WTC11 (cell line): ENCODE results near the gene RIMBP2.

Source experiments
- ARID4B ChIP-seq: sonication (generic); formaldehyde crosslinking; IDR thresholded peaks from 2 replicates; pipeline ENCODE4 v1.8.0; 2023; ENCODE audit warnings: missing genetic modification reagents, mild to moderate bottlenecking, borderline replicate concordance
- CREB1 ChIP-seq: sonication (generic); formaldehyde crosslinking; IDR thresholded peaks from 2 replicates; pipeline ENCODE4 v1.8.0; 2023; ENCODE audit warnings: mild to moderate bottlenecking, missing genetic modification reagents
- CTCF ChIP-seq: fragments of 200-600 bp; IDR thresholded peaks from 2 replicates; pipeline ENCODE4 v1.8.0; 2022; ENCODE audit warnings: antibody characterized with exemption
- FOXP1 ChIP-seq: sonication (generic); formaldehyde crosslinking; IDR thresholded peaks from 2 replicates; pipeline ENCODE4 v1.8.0; 2022; ENCODE audit warnings: missing genetic modification reagents, mild to moderate bottlenecking, moderate library complexity, borderline replicate concordance
- KAT7 ChIP-seq: sonication (generic); formaldehyde crosslinking; IDR thresholded peaks from 2 replicates; pipeline ENCODE4 v1.8.1; 2023; ENCODE audit warnings: missing genetic modification reagents, mild to moderate bottlenecking, borderline replicate concordance
- NR2C2 ChIP-seq: sonication (generic); formaldehyde crosslinking; IDR thresholded peaks from 2 replicates; pipeline ENCODE4 v1.8.0; 2022; ENCODE audit warnings: mild to moderate bottlenecking, missing genetic modification reagents
- SMAD4 ChIP-seq: sonication (generic); formaldehyde crosslinking; IDR thresholded peaks from 2 replicates; pipeline ENCODE4 v1.8.0; 2022; ENCODE audit warnings: mild to moderate bottlenecking, missing genetic modification reagents
- ZNF317 ChIP-seq: sonication (generic); formaldehyde crosslinking; IDR thresholded peaks from 2 replicates; pipeline ENCODE4 v1.8.1; 2023; ENCODE audit warnings: low read depth, mild to moderate bottlenecking, moderate library complexity, missing genetic modification reagents, borderline replicate concordance
- TF ChIP-seq, protein P1 (sequence below): sonication (generic); formaldehyde crosslinking; IDR thresholded peaks from 2 replicates; pipeline ENCODE4 v1.8.1; 2022; ENCODE audit warnings: mild to moderate bottlenecking, moderate library complexity, missing genetic modification reagents
- TF ChIP-seq, protein P2 (sequence below): sonication (generic); formaldehyde crosslinking; IDR thresholded peaks from 2 replicates; pipeline ENCODE4 v1.8.0; 2022; ENCODE audit warnings: missing genetic modification reagents

- TF ChIP-seq CREB1: no peak
- no peak for TF ChIP-seq SMAD4 (CRISPR knock-in tag)
- TF ChIP-seq CTCF: no peak
- TF ChIP-seq, protein P1, sequence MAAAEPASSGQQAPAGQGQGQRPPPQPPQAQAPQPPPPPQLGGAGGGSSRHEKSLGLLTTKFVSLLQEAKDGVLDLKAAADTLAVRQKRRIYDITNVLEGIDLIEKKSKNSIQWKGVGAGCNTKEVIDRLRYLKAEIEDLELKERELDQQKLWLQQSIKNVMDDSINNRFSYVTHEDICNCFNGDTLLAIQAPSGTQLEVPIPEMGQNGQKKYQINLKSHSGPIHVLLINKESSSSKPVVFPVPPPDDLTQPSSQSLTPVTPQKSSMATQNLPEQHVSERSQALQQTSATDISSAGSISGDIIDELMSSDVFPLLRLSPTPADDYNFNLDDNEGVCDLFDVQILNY (CRISPR knock-in tag): no peak
- TF ChIP-seq ARID4B: no peak
- TF ChIP-seq KAT7: no peak
- no peak for TF ChIP-seq ZNF317
- TF ChIP-seq, protein P2, sequence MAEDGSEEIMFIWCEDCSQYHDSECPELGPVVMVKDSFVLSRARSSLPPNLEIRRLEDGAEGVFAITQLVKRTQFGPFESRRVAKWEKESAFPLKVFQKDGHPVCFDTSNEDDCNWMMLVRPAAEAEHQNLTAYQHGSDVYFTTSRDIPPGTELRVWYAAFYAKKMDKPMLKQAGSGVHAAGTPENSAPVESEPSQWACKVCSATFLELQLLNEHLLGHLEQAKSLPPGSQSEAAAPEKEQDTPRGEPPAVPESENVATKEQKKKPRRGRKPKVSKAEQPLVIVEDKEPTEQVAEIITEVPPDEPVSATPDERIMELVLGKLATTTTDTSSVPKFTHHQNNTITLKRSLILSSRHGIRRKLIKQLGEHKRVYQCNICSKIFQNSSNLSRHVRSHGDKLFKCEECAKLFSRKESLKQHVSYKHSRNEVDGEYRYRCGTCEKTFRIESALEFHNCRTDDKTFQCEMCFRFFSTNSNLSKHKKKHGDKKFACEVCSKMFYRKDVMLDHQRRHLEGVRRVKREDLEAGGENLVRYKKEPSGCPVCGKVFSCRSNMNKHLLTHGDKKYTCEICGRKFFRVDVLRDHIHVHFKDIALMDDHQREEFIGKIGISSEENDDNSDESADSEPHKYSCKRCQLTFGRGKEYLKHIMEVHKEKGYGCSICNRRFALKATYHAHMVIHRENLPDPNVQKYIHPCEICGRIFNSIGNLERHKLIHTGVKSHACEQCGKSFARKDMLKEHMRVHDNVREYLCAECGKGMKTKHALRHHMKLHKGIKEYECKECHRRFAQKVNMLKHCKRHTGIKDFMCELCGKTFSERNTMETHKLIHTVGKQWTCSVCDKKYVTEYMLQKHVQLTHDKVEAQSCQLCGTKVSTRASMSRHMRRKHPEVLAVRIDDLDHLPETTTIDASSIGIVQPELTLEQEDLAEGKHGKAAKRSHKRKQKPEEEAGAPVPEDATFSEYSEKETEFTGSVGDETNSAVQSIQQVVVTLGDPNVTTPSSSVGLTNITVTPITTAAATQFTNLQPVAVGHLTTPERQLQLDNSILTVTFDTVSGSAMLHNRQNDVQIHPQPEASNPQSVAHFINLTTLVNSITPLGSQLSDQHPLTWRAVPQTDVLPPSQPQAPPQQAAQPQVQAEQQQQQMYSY: no peak
- no peak for TF ChIP-seq FOXP1
- no peak for TF ChIP-seq NR2C2
Observed at GRCh38 chr12:130523863-130524614, 192.1 kb downstream of the RIMBP2 start.
